HepG2 (cell line): ENCODE measurements around the gene TRMT1. TPM values are rescaled to one million over a fixed set of nuclear protein-coding genes. Genes with fewer than 3 reads are reported as not detected.

Source experiments
- EZH2 ChIP-seq: conservative IDR thresholded peaks from 2 replicates; pipeline ENCODE4 v1.6.1; 2012; ENCODE audit warnings: mild to moderate bottlenecking, low read depth, low read length, moderate library complexity
- MED1 ChIP-seq: sonication (generic); formaldehyde crosslinking; IDR thresholded peaks from 2 replicates; pipeline ENCODE4 v1.4.0; 2020; ENCODE audit warnings: missing genetic modification reagents
- RBFOX2 ChIP-seq: fragments of 200-400 bp; formaldehyde crosslinking; IDR thresholded peaks from 2 replicates; pipeline ENCODE4 v1.6.1; 2017; ENCODE audit warnings: low read depth, mild to moderate bottlenecking, low read length
- TARDBP ChIP-seq: sonication (generic); formaldehyde crosslinking; IDR thresholded peaks from 2 replicates; pipeline ENCODE4 v1.8.0; 2022; ENCODE audit warnings: mild to moderate bottlenecking, missing genetic modification reagents
- ZBTB38 ChIP-seq: sonication (generic); formaldehyde crosslinking; IDR thresholded peaks from 2 replicates; pipeline ENCODE4 v1.5.1; 2020; ENCODE audit warnings: mild to moderate bottlenecking, missing genetic modification reagents
- ZFY ChIP-seq: sonication (generic); formaldehyde crosslinking; IDR thresholded peaks from 2 replicates; pipeline ENCODE4 v1.4.0; 2020; ENCODE audit warnings: missing genetic modification reagents
- ZNF746 ChIP-seq: sonication (generic); formaldehyde crosslinking; IDR thresholded peaks from 2 replicates; pipeline ENCODE4 v1.8.0; 2022; ENCODE audit warnings: mild to moderate bottlenecking, missing genetic modification reagents
- polyA plus RNA-seq, 8 experiments: library from polyadenylated mRNA; depleted of rRNA in 3 of 8; stranded (reverse) in 7 of 8; unstranded in 1 of 8; fragments of >200 nt; fragmentation: Illumina TruSeq in 4 of 8; extraction: Trizol in 4 of 8; gene quantifications; 2 replicates each; pipeline versions ENCODE4 v1.2.1 to v1.2.3, GENCODE V29; 2011 to 2016; ENCODE audit warnings: low read depth in 4 of 8, missing spikeins in 1 of 8, mixed read lengths in 1 of 8; ENCODE audit not compliant: insufficient read depth in 1 of 8
- total RNA-seq, 5 experiments: library from RNA; depleted of rRNA; stranded (reverse); fragments of >200 nt; fragmentation: Illumina TruSeq; extraction: Trizol; gene quantifications; 2 replicates each; pipeline ENCODE4 v1.2.3, GENCODE V29; 2016; ENCODE audit warnings: low read depth in 1 of 5
- TF ChIP-seq, protein P1 (sequence below): sonication (generic); formaldehyde crosslinking; IDR thresholded peaks from 2 replicates; pipeline ENCODE4 v1.4.0; 2020; ENCODE audit warnings: mild to moderate bottlenecking, low read depth, missing genetic modification reagents
- TF ChIP-seq, protein P2 (sequence below): IDR thresholded peaks from 2 replicates; pipeline ENCODE4 v1.4.0; 2020; ENCODE audit warnings: mild to moderate bottlenecking, missing genetic modification reagents
- TF ChIP-seq, protein P3 (sequence below): sonication (generic); formaldehyde crosslinking; IDR thresholded peaks from 2 replicates; pipeline ENCODE4 v1.5.1; 2020; ENCODE audit warnings: mild to moderate bottlenecking, moderate library complexity, missing genetic modification reagents
- TF ChIP-seq, protein P4 (sequence below): sonication (generic); formaldehyde crosslinking; IDR thresholded peaks from 2 replicates; pipeline ENCODE4 v1.9.0; 2022; ENCODE audit warnings: missing genetic modification reagents, mild to moderate bottlenecking, borderline replicate concordance
- TF ChIP-seq, protein P5 (sequence below), 2 experiments: sonication (generic) in 1 of 2; formaldehyde crosslinking in 1 of 2; IDR thresholded peaks; 2 replicates each; pipeline versions ENCODE4 v1.4.0 to v1.6.1; 2016 to 2020; ENCODE audit warnings: borderline replicate concordance in 1 of 2, low read depth in 1 of 2, mild to moderate bottlenecking in 1 of 2, missing genetic modification reagents in 1 of 2

TRMT1 gene
- total and polyA plus RNA-seq, 2 of the 13 experiments (the other 11 are each of a cell fraction or from before 2014, with no cell fraction given) = 35.5 to 44.1 TPM

DNA sequence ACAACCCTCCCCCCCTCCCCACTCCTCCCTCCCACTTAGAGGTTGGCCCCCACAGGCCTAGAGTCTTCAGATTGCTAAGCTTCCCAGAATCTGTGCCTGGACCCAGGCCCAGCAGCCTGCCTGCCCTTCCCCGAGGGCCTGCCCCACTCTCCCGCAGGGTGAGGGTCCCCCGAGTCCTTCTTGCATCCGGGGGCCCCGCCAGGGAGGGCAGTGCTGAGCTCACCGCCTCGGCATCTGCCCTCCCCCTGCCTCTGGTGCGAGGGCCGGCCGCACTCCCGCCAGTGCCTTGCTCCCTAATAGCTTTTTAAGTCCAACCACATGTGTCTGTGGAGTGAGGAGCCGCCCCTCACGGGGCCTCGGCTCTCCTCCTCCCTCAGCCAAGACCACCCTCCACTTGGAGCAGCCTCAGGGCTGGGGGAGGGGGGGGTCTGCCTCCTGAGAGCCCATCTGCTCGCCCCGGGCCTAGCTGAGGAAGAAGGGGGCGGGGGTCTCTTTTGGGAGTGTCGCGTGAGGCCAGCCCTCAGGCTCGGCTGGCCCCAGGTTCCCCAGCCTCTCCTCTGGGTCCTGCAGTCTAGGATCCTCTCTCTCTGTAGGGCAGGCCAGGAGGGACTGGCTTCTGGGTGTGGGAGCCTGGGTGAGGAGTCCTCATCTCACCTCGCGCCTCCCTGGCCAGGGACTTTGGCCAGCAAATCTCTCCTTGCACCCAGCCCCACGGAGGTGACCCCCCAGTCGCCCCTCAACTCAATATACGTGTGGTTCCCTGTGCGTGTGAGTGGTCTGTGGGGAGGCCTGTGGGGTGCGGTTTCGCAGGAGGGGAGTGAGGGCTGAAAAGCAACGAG is 61.1 kb downstream of the TRMT1 start (continued):
- TF ChIP-seq, protein P1, sequence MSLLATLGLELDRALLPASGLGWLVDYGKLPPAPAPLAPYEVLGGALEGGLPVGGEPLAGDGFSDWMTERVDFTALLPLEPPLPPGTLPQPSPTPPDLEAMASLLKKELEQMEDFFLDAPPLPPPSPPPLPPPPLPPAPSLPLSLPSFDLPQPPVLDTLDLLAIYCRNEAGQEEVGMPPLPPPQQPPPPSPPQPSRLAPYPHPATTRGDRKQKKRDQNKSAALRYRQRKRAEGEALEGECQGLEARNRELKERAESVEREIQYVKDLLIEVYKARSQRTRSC (CRISPR knock-in tag) = no peak
- TF ChIP-seq EZH2 (no peak), ZBTB38 (CRISPR knock-in tag) (0 out of 2 replicates have a peak, but pooled peaks have one; percentile 22), ZNF746 (CRISPR knock-in tag) (peak; percentile 92), MED1 (CRISPR knock-in tag) (peak; percentile 33; the same call in 1 of the 2 replicates), RBFOX2 (peak; percentile 44; the same call in 1 of the 2 replicates), TARDBP (CRISPR knock-in tag) (0 out of 2 replicates have a peak, but pooled peaks have one; percentile 50), ZFY (CRISPR knock-in tag) (peak; percentile 27; the same call in 1 of the 2 replicates)
- TF ChIP-seq, protein P2, sequence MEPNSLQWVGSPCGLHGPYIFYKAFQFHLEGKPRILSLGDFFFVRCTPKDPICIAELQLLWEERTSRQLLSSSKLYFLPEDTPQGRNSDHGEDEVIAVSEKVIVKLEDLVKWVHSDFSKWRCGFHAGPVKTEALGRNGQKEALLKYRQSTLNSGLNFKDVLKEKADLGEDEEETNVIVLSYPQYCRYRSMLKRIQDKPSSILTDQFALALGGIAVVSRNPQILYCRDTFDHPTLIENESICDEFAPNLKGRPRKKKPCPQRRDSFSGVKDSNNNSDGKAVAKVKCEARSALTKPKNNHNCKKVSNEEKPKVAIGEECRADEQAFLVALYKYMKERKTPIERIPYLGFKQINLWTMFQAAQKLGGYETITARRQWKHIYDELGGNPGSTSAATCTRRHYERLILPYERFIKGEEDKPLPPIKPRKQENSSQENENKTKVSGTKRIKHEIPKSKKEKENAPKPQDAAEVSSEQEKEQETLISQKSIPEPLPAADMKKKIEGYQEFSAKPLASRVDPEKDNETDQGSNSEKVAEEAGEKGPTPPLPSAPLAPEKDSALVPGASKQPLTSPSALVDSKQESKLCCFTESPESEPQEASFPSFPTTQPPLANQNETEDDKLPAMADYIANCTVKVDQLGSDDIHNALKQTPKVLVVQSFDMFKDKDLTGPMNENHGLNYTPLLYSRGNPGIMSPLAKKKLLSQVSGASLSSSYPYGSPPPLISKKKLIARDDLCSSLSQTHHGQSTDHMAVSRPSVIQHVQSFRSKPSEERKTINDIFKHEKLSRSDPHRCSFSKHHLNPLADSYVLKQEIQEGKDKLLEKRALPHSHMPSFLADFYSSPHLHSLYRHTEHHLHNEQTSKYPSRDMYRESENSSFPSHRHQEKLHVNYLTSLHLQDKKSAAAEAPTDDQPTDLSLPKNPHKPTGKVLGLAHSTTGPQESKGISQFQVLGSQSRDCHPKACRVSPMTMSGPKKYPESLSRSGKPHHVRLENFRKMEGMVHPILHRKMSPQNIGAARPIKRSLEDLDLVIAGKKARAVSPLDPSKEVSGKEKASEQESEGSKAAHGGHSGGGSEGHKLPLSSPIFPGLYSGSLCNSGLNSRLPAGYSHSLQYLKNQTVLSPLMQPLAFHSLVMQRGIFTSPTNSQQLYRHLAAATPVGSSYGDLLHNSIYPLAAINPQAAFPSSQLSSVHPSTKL = peak; percentile 24; the same call in 1 of the 2 replicates
- TF ChIP-seq, protein P3, sequence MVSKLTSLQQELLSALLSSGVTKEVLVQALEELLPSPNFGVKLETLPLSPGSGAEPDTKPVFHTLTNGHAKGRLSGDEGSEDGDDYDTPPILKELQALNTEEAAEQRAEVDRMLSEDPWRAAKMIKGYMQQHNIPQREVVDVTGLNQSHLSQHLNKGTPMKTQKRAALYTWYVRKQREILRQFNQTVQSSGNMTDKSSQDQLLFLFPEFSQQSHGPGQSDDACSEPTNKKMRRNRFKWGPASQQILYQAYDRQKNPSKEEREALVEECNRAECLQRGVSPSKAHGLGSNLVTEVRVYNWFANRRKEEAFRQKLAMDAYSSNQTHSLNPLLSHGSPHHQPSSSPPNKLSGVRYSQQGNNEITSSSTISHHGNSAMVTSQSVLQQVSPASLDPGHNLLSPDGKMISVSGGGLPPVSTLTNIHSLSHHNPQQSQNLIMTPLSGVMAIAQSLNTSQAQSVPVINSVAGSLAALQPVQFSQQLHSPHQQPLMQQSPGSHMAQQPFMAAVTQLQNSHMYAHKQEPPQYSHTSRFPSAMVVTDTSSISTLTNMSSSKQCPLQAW (CRISPR knock-in tag) = peak; percentile 46
- TF ChIP-seq, protein P4, sequence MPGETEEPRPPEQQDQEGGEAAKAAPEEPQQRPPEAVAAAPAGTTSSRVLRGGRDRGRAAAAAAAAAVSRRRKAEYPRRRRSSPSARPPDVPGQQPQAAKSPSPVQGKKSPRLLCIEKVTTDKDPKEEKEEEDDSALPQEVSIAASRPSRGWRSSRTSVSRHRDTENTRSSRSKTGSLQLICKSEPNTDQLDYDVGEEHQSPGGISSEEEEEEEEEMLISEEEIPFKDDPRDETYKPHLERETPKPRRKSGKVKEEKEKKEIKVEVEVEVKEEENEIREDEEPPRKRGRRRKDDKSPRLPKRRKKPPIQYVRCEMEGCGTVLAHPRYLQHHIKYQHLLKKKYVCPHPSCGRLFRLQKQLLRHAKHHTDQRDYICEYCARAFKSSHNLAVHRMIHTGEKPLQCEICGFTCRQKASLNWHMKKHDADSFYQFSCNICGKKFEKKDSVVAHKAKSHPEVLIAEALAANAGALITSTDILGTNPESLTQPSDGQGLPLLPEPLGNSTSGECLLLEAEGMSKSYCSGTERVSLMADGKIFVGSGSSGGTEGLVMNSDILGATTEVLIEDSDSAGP (CRISPR knock-in tag) = no peak; the same call in 1 of the 2 replicates
- TF ChIP-seq, protein P5, sequence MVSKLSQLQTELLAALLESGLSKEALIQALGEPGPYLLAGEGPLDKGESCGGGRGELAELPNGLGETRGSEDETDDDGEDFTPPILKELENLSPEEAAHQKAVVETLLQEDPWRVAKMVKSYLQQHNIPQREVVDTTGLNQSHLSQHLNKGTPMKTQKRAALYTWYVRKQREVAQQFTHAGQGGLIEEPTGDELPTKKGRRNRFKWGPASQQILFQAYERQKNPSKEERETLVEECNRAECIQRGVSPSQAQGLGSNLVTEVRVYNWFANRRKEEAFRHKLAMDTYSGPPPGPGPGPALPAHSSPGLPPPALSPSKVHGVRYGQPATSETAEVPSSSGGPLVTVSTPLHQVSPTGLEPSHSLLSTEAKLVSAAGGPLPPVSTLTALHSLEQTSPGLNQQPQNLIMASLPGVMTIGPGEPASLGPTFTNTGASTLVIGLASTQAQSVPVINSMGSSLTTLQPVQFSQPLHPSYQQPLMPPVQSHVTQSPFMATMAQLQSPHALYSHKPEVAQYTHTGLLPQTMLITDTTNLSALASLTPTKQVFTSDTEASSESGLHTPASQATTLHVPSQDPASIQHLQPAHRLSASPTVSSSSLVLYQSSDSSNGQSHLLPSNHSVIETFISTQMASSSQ (IDR thresholded peaks at IDR 0.05; ENCODE audit: low read depth) = no peak
- TF ChIP-seq, protein P5 (CRISPR knock-in tag; IDR thresholded peaks at IDR 0.05; ENCODE audit: borderline replicate concordance) = no peak
